HG03280 (cell line): ENCODE measurements around the gene BIN1.

Experiments used
- ATAC-seq: cut with Tn5 transposase; IDR thresholded peaks from one replicate; pipeline ENCODE4 v1.9.1; 2021; ENCODE audit warnings: mild to moderate bottlenecking, moderate library complexity; ENCODE audit not compliant: unreplicated experiment

Gene BIN1

DNA sequence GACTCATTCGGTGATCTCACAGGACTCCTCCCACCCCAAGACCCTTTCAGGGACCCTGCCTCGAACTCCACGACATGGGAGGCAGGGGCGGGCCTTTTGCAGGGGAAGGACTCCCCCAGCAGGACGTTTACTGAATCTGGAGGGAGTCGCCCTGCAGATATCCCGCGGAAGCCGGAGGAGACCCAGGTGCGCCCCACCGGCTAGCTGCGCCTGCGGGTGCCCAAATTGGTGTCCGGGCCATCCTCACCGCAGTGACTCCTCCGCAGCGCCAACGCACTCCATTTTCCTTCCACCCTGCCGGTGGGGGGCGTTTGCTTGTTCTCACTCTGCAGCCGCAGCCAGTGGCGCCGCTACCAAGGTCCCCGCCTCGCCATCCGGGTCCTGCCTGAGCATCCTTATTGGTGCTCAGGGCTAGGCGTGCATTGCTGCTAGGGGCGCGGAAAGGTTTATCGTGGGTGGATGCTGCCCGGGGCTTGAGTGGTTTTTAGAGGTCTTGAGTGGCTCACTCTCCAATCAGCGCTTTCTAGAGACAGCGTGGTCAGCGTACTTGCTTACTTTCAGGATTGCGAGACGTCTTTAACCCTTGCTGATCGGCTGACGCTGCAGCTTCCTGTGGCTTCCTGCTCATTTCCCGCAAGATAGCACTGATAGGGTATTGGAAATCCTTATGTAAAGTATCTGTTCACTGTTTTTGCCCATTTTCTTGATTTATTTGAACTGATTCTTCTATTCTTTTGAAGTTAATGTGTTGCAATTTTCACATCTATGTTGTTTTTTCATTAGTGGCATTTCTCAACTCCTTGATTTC, 81.4 kb downstream of the BIN1 start:
- ATAC-seq = peak; percentile 92

- ATAC-seq = no peak
Measured at GRCh38 chr2:127024769-127025358, 82.1 kb downstream of the BIN1 start.

DNA sequence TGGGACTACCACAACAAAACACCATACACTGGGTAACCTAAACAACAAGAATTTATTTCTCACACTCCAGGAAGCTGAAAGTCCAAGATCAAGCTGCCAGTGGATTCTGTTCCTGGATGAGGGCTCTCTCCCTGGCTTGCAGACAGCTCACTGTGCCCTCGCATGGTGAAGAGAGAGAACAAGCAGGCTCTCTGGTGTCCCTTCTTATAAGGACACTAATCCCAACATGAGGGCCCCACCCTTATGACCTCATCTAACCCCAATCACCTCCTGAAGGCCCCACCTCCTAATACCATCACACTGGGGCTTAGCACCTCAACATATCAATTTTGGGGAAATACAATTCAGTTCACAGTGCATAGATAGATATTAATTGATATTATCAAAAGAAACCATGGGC, 83.5 kb downstream of the BIN1 start:
- no peak for ATAC-seq

DNA sequence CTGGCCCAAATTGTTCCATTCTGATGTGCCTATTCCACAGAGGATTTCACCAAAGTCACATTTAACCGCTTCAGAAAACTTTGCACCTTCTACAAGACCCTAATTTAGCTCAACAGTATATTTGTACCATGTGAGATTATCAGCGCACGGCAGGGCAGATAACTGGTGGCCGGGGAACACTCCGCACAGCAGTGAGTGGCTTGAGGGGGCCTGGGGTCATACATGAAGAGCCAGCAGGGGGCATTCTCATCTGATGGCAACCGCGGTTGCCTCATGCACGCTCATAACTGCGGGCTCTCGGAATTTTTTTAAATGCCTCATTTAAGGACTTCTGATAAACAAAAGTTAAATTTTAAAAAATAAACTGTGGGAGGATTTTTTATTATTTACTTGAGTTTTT, 84.1 kb downstream of the BIN1 start:
- no peak for ATAC-seq

GRCh38 chr2:127020536-127020935, 86.4 kb downstream of the BIN1 start:
- ATAC-seq = no peak

DNA sequence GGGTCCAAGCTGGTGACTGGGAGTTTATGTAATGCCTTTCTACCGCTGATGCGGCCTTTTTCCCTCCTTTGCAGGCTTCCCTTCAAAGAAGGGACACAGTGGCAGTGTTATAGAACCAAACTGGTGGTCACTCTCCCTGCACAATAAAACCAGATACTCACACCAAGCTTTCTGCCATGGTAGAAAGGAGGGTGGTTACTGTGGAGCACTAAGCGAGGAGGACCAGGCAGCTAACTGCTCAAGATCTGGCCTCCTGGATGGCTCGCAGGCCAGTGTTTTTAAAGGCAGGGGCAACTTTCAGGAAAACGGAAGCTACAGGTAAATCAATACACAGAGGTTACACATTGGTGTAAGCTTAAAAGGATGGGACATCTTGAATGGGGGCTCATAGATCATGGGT, 89.4 kb downstream of the BIN1 start:
- ATAC-seq = no peak

DNA sequence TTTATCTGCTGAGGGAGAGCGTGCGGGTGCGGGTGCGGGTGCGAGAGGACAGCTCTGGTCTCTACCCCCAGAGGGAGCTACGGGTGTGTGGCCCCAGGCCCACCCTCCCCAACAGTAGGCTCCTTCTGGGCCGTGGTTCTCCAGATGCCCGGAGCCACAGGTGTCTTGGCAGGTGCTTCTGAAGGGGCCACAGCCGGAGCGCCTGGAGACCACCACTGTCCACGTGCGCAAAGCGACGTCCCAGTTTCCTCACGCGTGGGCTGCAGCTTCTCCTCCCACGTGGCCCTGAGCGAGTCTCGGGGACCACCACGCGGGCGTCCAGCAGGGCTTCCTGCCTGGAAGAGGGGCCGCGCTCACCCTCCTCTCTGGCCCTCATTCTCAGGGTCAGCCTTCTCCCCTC, 90.6 kb downstream of the BIN1 start:
- ATAC-seq = no peak

- no peak for ATAC-seq
Measured at GRCh38 chr2:127015106-127015910, 91.6 kb downstream of the BIN1 start.

DNA sequence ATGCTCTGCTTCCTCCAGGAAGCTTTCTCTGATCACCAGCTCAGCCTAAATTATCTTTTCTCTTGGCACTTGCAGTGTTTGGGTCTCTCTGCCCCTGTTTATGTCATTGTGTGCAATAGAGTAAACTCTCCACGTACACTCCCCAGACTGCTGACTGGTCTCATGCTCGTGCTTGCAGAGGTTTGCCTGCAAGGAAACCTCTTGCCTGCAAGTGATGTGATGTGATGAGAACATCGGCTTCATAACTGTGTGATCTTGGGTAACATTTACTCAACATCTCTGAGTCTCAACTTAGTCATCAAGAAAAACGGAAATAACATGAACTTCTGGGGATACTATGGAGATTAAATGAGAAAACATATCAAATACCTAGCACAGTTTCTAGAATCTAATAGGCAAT, 92.3 kb downstream of the BIN1 start:
- ATAC-seq = no peak

DNA sequence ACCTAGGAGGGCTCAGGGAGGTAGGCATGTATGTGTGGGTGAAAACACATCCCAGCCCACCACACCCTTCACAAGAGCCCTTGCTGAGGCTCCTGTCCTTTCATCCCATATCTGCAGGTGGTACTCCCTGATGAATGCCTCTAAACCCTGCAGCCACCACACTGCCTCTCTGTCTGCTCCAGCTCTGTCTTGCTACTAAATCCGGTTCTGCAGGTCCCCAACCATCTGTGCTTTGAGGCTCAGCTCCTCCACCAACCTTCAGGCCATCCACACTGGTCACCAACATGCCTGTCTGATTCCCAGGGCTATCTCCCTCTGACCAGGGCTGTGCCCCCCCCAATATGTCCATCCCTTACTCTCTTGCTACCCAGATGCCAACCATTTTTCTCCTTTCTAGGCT, 92.7 kb downstream of the BIN1 start:
- ATAC-seq = no peak

DNA sequence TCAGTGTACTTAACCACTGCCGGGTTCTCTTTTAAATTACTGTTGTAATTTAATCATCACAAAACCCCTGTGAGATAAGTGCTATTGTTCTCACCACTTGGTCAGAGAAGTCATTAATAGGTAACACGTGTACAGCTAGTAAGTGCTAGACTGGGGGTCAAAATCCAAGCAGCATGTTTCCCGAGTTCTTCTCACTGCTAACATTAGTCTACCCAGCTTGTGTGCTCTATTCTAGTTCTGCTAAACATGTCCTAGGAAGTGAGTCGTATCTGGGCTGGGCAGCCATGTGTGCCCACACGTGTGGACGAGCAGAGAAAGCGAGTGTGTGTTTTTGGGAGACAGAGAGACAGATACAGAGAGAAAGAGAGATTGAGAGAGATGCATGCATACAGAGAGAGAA, 94.1 kb downstream of the BIN1 start:
- no peak for ATAC-seq

DNA sequence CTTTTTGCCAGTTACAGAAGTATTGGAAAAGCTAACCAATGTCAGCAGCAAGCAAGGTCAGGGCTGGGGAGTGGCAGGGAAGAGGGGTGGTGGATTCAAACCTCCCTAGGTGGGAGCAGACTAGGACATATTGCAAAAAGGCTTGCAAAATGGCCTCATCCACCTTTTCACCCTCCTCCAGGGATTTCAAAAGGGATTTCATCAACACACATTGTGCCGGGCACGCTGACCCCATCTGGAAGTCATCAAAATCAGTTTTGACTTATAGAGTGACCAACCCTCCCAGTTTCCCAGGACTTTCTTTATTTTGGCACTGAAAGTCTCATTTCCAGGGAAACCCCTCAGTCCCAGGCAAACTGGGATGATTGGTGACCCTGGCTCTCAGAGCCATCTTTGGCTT, 94.7 kb downstream of the BIN1 start:
- no peak for ATAC-seq

DNA sequence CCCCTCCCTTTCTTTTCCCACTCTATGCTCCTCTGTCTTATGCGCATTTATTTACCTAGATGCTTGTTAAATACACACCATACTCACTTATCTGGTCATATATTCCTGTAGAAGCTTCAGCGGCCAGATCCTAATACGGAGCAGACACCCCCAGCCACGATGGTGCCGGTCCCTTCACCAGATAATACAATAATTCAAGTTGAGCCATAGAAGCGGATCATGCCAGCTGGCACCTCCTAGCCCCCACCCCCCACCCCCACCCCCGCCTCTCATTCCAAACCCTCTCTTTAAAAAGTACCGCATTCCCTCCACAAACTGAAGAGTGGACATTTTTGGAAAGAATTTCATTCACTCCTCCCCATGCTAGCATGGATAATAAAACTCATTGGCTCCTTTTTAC, 95.2 kb downstream of the BIN1 start:
- no peak for ATAC-seq

GRCh38 chr2:127011231-127011661, 95.7 kb downstream of the BIN1 start:
- no peak for ATAC-seq

- no peak for ATAC-seq
Measured at GRCh38 chr2:127008265-127009015, 98.5 kb downstream of the BIN1 start.

GRCh38 chr2:127007652-127008051, 99.3 kb downstream of the BIN1 start:
- no peak for ATAC-seq

DNA sequence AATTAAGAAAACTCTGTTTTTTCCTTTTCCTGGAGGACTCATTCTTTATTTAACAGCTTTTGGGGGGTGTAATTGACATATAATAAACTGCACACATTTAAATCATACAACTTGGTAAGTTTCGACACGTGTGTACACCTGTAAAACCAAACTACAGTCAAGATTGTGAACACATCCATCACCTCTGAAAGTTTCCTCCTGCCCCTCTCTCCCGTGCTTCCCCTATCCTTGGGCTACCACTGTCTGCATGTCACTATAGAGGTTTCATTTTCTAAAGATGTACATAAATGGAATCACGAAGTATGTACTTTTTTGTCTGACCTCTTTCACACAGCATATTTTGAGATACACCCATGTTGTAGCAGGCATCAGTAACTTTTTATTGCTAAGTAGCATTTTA, 100.0 kb downstream of the BIN1 start:
- no peak for ATAC-seq

DNA sequence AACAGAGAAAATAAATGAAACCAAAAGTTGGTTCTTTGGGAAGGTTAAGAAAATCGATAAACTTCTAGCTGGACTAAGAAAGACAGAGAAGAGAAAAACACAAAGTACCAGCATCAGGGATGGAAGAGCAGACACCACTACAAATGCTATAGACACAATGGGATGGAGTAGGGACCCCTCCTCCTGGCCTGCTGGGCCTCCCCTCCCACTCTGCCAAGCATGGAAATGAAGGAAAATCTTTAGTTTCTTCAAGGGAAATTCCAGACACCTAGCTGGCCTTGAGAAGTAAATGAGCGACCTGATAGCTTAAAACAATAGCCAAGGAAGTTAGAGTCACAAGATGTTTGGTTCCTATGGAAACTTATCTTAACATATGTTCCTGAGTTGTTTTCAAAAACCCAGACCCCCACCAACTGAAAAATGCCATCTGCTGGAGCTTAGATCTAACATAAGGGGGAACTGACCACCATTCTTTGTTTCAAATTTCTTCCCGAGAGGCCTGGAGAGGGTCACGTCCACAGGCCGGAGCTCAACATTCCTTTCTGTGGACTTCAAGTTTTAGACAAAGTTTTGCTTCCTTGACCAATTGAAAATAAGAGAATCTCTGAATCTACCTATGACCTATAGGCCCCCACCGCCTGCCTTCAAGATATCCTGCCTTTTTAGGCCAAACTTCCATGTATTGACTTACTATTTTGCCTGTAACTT, 101.9 kb downstream of the BIN1 start:
- no peak for ATAC-seq

GRCh38 chr2:127003070-127003800, 103.7 kb downstream of the BIN1 start:
- no peak for ATAC-seq

GRCh38 chr2:127001751-127002150, 105.2 kb downstream of the BIN1 start:
- ATAC-seq = no peak
